Parathyroid adenoma (tissue), 2 donors: ENCODE data around the gene COPS7A.
A peak's percentile ranks its signal among the peaks of the same experiment; 100 is the strongest.

Experiments used
- H2AFZ ChIP-seq: fragments of 300-600 bp; sonication (generic); one replicate; pipeline ENCODE4 v1.7.0; 2017; ENCODE audit warnings: antibody characterized with exemption, mild to moderate bottlenecking
- H3K27ac ChIP-seq: fragments of 300-600 bp; sonication (generic); one replicate; pipeline ENCODE4 v1.7.0; 2017
- H3K27me3 ChIP-seq: fragments of 300-600 bp; sonication (generic); one replicate; pipeline ENCODE4 v1.7.0; 2017; ENCODE audit warnings: low read length; ENCODE audit not compliant: control insufficient read depth, insufficient read depth
- H3K36me3 ChIP-seq: fragments of 300-600 bp; sonication (generic); one replicate; pipeline ENCODE4 v1.7.0; 2017; ENCODE audit warnings: low read length; ENCODE audit not compliant: control insufficient read depth, insufficient read depth
- H3K4me1 ChIP-seq: fragments of 300-600 bp; sonication (generic); one replicate; pipeline ENCODE4 v1.7.0; 2017; ENCODE audit warnings: control low read depth
- H3K4me2 ChIP-seq: fragments of 300-600 bp; sonication (generic); one replicate; pipeline ENCODE4 v1.7.0; 2017; ENCODE audit warnings: low read length
- H3K4me3 ChIP-seq: fragments of 300-600 bp; sonication (generic); one replicate; pipeline ENCODE4 v1.7.0; 2017; ENCODE audit warnings: low read depth, low read length
- H3K79me2 ChIP-seq: fragments of 300-600 bp; sonication (generic); one replicate; pipeline ENCODE4 v1.7.0; 2017; ENCODE audit warnings: control low read depth
- H3K9ac ChIP-seq: fragments of 300-600 bp; sonication (generic); one replicate; pipeline ENCODE4 v1.7.0; 2017; ENCODE audit warnings: mild to moderate bottlenecking
- H3K9me3 ChIP-seq: fragments of 300-600 bp; sonication (generic); one replicate; pipeline ENCODE4 v1.7.0; 2017; ENCODE audit warnings: low read length; ENCODE audit not compliant: control insufficient read depth
- CTCF ChIP-seq: fragments of 300-600 bp; sonication (generic); IDR thresholded peaks from one replicate; pipeline ENCODE4 v1.7.0; 2017; ENCODE audit warnings: antibody characterized with exemption, mild to moderate bottlenecking
- donor health status: primary hyperparathyroidism.

COPS7A gene

GRCh38 chr12:6716874-6717437 lies 6.9 kb upstream of the COPS7A start:
- no peak overlapping the region for H2AFZ ChIP-seq
- H3K4me2 ChIP-seq: no peak overlapping the region
- no peaks in the 10 kb centered on the region for H3K36me3 ChIP-seq
- H3K4me1 ChIP-seq: no peaks in the 10 kb centered on the region
- H3K27ac ChIP-seq: no peak overlapping the region
- H3K27me3 ChIP-seq: no peaks in the 10 kb centered on the region
- H3K4me3 ChIP-seq: no peak overlapping the region
- no peak for TF ChIP-seq CTCF
- no peaks in the 10 kb centered on the region for H3K9me3 ChIP-seq
- H3K79me2 ChIP-seq: no peaks in the 10 kb centered on the region
- no peak overlapping the region for H3K9ac ChIP-seq

- H3K4me1 ChIP-seq: no peaks in the 10 kb centered on the region
- peak overlapping the region; percentile 80 for H2AFZ ChIP-seq
- H3K9me3 ChIP-seq: no peaks in the 10 kb centered on the region
- H3K36me3 ChIP-seq: no peaks in the 10 kb centered on the region
- no peak overlapping the region for H3K4me3 ChIP-seq
- TF ChIP-seq CTCF: no peak
- no peak overlapping the region for H3K9ac ChIP-seq
- H3K27me3 ChIP-seq: no peaks in the 10 kb centered on the region
- no peak overlapping the region for H3K27ac ChIP-seq
- H3K4me2 ChIP-seq: no peak overlapping the region
- no peaks in the 10 kb centered on the region for H3K79me2 ChIP-seq
Observed at GRCh38 chr12:6722863-6723262, 983 bp upstream of the COPS7A start.

- Histone ChIP-seq H3K79me2 (no peaks in the 10 kb centered on the region), H3K4me2 (peak overlapping the region; percentile 99), H3K4me1 (no peaks in the 10 kb centered on the region), H3K27ac (peak overlapping the region; percentile 84), H3K36me3 (no peaks in the 10 kb centered on the region), H3K9ac (no peak overlapping the region), H3K27me3 (no peaks in the 10 kb centered on the region), H3K4me3 (peak overlapping the region; percentile 87), H2AFZ (peak overlapping the region; percentile 80), H3K9me3 (no peaks in the 10 kb centered on the region)
- no peak for TF ChIP-seq CTCF
Observed at GRCh38 chr12:6724409-6724797, 557 bp downstream of the COPS7A start.

GRCh38 chr12:6725350-6725749 lies 1.5 kb downstream of the COPS7A start:
- Histone ChIP-seq H3K9ac (no peak overlapping the region), H2AFZ (no peak overlapping the region), H3K79me2 (no peaks in the 10 kb centered on the region), H3K4me1 (no peaks in the 10 kb centered on the region), H3K27me3 (no peaks in the 10 kb centered on the region), H3K9me3 (no peaks in the 10 kb centered on the region), H3K27ac (no peak overlapping the region), H3K4me2 (no peak overlapping the region), H3K36me3 (no peaks in the 10 kb centered on the region), H3K4me3 (no peak overlapping the region)
- TF ChIP-seq CTCF: no peak

GRCh38 chr12:6729186-6729585 lies 5.3 kb downstream of the COPS7A start:
- Histone ChIP-seq H3K4me3 (no peak overlapping the region), H2AFZ (no peak overlapping the region), H3K9me3 (no peaks in the 10 kb centered on the region), H3K79me2 (no peaks in the 10 kb centered on the region), H3K4me1 (no peaks in the 10 kb centered on the region), H3K9ac (no peak overlapping the region), H3K27me3 (no peaks in the 10 kb centered on the region), H3K4me2 (no peak overlapping the region), H3K36me3 (no peaks in the 10 kb centered on the region), H3K27ac (no peak overlapping the region)
- TF ChIP-seq CTCF: no peak
